GM23338 (cell line): ENCODE measurements around the gene SIGLEC9. TPM values are rescaled to one million over a fixed set of nuclear protein-coding genes. Genes with fewer than 3 reads are reported as not detected.

Experiments used
- ATAC-seq: fragments of 200-7000 bp; cut with Tn5 transposase; 3 replicates; pipeline ENCODE4 v1.9.1; 2020
- DNase-seq: peaks from one replicate; pipeline ENCODE4 v3.0.0-alpha.2; 2015; ENCODE audit warnings: low spot score
- H2AFZ ChIP-seq: fragments of 200-600 bp; sonication (generic); 2 replicates; pipeline ENCODE4 v1.8.0; 2016; ENCODE audit warnings: antibody characterized with exemption, mild to moderate bottlenecking, moderate library complexity
- H3F3A ChIP-seq: fragments of 200-600 bp; sonication (generic); replicated peaks from 2 replicates; pipeline ENCODE4 v1.8.0; 2017; ENCODE audit warnings: antibody characterized with exemption, mixed run types, low read depth
- H3K27ac ChIP-seq: fragments of 200-600 bp; sonication (generic); 2 replicates; pipeline ENCODE4 v1.6.1; 2016; ENCODE audit warnings: low read depth
- H3K27me3 ChIP-seq: fragments of 200-600 bp; sonication (generic); 2 replicates; pipeline ENCODE4 v1.8.0; 2016; ENCODE audit warnings: mild to moderate bottlenecking, mixed run types, moderate library complexity; ENCODE audit not compliant: insufficient read depth
- H3K36me3 ChIP-seq: fragments of 200-600 bp; sonication (generic); 2 replicates; pipeline ENCODE4 v1.8.0; 2016; ENCODE audit warnings: mild to moderate bottlenecking; ENCODE audit not compliant: insufficient read depth
- H3K4me1 ChIP-seq: fragments of 200-600 bp; sonication (generic); 2 replicates; pipeline ENCODE4 v1.8.0; 2016; ENCODE audit warnings: mild to moderate bottlenecking, moderate library complexity; ENCODE audit not compliant: insufficient read depth
- H3K4me2 ChIP-seq: fragments of 200-600 bp; sonication (generic); 2 replicates; pipeline ENCODE4 v1.7.1; 2017; ENCODE audit warnings: mixed run types
- H3K4me3 ChIP-seq: fragments of 200-600 bp; sonication (generic); 2 replicates; pipeline ENCODE4 v1.6.1; 2016; ENCODE audit warnings: mixed run types
- H3K79me2 ChIP-seq: fragments of 200-600 bp; sonication (generic); replicated peaks from 2 replicates; pipeline ENCODE4 v1.8.0; 2017; ENCODE audit warnings: mild to moderate bottlenecking; ENCODE audit not compliant: insufficient read depth
- H3K9me2 ChIP-seq: fragments of 200-600 bp; sonication (generic); 2 replicates; pipeline ENCODE4 v1.8.0; 2017; ENCODE audit not compliant: insufficient read depth
- H4K20me1 ChIP-seq: fragments of 200-600 bp; sonication (generic); replicated peaks from 2 replicates; pipeline ENCODE4 v1.8.0; 2017; ENCODE audit warnings: mild to moderate bottlenecking; ENCODE audit not compliant: insufficient read depth
- H3K27ac Mint-ChIP-seq: 2 replicates; pipeline ENCODE4 v1.8.0; 2020; ENCODE audit warnings: inconsistent platforms, mild to moderate bottlenecking, moderate library complexity, mixed read lengths
- H3K27me3 Mint-ChIP-seq: 3 replicates; pipeline ENCODE4 v1.8.0; 2022; ENCODE audit warnings: low read depth, mild to moderate bottlenecking, moderate library complexity, mixed read lengths, inconsistent platforms; ENCODE audit not compliant: insufficient read depth, poor library complexity
- H3K36me3 Mint-ChIP-seq: 3 replicates; pipeline ENCODE4 v1.8.0; 2021; ENCODE audit warnings: low read depth, mild to moderate bottlenecking, inconsistent platforms, moderate library complexity, mixed read lengths
- H3K4me1 Mint-ChIP-seq: 3 replicates; pipeline ENCODE4 v1.8.0; 2020; ENCODE audit warnings: mild to moderate bottlenecking, inconsistent platforms, mixed read lengths
- H3K4me3 Mint-ChIP-seq: 3 replicates; pipeline ENCODE4 v1.8.0; 2021; ENCODE audit warnings: moderate library complexity, mild to moderate bottlenecking, inconsistent platforms, mixed read lengths
- H3K9me3 Mint-ChIP-seq: 3 replicates; pipeline ENCODE4 v1.8.0; 2020; ENCODE audit warnings: moderate library complexity, mild to moderate bottlenecking, inconsistent platforms, mixed read lengths
- EZH2 ChIP-seq: fragments of 200-600 bp; sonication (generic); IDR thresholded peaks from one replicate; pipeline ENCODE4 v1.8.0; 2017; ENCODE audit warnings: antibody characterized with exemption, mild to moderate bottlenecking, low read depth; ENCODE audit not compliant: unreplicated experiment
- polyA plus RNA-seq: library from polyadenylated mRNA; unstranded; fragments of >200 nt; fragmentation: Nextera tagmentation; extraction: Ambion mirVana; gene quantifications from 2 replicates; pipeline ENCODE4 v1.2.1, GENCODE V29; 2016
- total RNA-seq: library from RNA; depleted of rRNA; stranded (reverse); fragments of >200 nt; shearing (Covaris generic); gene quantifications from 2 replicates; pipeline ENCODE4 v1.2.3, GENCODE V29; 2014
- TF ChIP-seq, protein P1 (sequence below): IDR thresholded peaks from one replicate; pipeline ENCODE4 v1.6.1; 2018; ENCODE audit warnings: antibody characterized with exemption; ENCODE audit not compliant: unreplicated experiment
- TF ChIP-seq, protein P2 (sequence below): fragments of 250-450 bp; sonication (Bioruptor Pico); IDR thresholded peaks from 2 replicates; pipeline ENCODE4 v1.5.0; 2020; ENCODE audit warnings: mild to moderate bottlenecking, moderate library complexity
- TF ChIP-seq, protein P3 (sequence below), 2 experiments: fragments of 200-600 bp in 1 of 2; sonication (generic) in 1 of 2; conservative IDR thresholded peaks; 2 replicates each; pipeline versions ENCODE4 v1.5.1 to v1.6.1; 2016 to 2017; ENCODE audit warnings: antibody characterized with exemption in 2 of 2, low read depth in 2 of 2, mild to moderate bottlenecking in 2 of 2, moderate library complexity in 1 of 2

The SIGLEC9 gene
- total and polyA plus RNA-seq, 2 experiments from 2014 or later, result not detected

DNA sequence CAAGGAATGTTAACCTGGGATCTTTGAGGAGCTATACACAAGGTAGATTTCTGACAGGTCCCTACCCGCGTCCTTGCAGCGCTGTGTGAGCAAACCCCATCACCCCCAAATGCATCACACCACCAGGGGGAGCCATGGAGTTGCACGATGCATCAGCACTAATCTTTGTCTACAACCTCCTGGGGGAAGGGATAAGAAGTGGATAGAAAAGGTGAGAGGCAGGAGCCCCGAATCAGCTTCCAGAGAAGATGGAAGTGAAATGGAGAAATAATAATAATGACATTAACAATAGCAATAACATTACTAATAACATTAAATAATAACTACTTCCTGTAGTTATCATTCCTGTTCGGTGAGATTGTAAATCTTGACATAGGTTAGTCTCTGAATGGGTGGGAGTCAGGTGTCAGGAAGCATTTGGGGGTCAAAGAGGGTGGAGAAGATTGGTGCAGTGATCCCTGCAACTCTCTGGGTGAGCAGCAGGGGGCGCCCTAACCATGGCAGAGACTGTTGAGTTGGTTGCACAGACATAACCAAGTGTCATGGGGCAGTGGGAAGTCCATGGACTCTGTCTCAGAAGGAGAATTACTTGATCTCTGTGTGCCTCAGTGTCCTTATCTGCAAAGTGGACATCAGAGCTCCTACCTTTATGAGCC is 33.9 kb downstream of the SIGLEC9 start:
- Mint-ChIP-seq H3K36me3 (no peaks in the 10 kb centered on the region), H3K27me3 (peaks cover 7% of the 10 kb centered on the region), H3K9me3 (no peaks in the 10 kb centered on the region; the same call in 2 of the 3 replicates), H3K27ac (peak overlapping the region; percentile 46), H3K4me1 (peaks cover 4% of the 10 kb centered on the region; the same call in 1 of the 3 replicates), H3K4me3 (no peak overlapping the region)
- H3K4me1 ChIP-seq, result no peaks in the 10 kb centered on the region
- no peaks in the 10 kb centered on the region for H3K9me2 ChIP-seq
- H2AFZ ChIP-seq, result peak overlapping the region; percentile 73; the same call in 1 of the 2 replicates
- no peak overlapping the region for H3K4me3 ChIP-seq
- H3K36me3 ChIP-seq, result no peaks in the 10 kb centered on the region
- peak; percentile 90 for ATAC-seq
- no peak overlapping the region for H3K27ac ChIP-seq
- no peaks in the 10 kb centered on the region for H3K79me2 ChIP-seq
- no peaks in the 10 kb centered on the region for H4K20me1 ChIP-seq
- no peak overlapping the region for H3K4me2 ChIP-seq
- DNase-seq, result peak; percentile 93
- no peaks in the 10 kb centered on the region for H3F3A ChIP-seq
- no peaks in the 10 kb centered on the region for H3K27me3 ChIP-seq
- TF ChIP-seq, protein P1, sequence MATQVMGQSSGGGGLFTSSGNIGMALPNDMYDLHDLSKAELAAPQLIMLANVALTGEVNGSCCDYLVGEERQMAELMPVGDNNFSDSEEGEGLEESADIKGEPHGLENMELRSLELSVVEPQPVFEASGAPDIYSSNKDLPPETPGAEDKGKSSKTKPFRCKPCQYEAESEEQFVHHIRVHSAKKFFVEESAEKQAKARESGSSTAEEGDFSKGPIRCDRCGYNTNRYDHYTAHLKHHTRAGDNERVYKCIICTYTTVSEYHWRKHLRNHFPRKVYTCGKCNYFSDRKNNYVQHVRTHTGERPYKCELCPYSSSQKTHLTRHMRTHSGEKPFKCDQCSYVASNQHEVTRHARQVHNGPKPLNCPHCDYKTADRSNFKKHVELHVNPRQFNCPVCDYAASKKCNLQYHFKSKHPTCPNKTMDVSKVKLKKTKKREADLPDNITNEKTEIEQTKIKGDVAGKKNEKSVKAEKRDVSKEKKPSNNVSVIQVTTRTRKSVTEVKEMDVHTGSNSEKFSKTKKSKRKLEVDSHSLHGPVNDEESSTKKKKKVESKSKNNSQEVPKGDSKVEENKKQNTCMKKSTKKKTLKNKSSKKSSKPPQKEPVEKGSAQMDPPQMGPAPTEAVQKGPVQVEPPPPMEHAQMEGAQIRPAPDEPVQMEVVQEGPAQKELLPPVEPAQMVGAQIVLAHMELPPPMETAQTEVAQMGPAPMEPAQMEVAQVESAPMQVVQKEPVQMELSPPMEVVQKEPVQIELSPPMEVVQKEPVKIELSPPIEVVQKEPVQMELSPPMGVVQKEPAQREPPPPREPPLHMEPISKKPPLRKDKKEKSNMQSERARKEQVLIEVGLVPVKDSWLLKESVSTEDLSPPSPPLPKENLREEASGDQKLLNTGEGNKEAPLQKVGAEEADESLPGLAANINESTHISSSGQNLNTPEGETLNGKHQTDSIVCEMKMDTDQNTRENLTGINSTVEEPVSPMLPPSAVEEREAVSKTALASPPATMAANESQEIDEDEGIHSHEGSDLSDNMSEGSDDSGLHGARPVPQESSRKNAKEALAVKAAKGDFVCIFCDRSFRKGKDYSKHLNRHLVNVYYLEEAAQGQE, result no peak
- TF ChIP-seq, protein P2, sequence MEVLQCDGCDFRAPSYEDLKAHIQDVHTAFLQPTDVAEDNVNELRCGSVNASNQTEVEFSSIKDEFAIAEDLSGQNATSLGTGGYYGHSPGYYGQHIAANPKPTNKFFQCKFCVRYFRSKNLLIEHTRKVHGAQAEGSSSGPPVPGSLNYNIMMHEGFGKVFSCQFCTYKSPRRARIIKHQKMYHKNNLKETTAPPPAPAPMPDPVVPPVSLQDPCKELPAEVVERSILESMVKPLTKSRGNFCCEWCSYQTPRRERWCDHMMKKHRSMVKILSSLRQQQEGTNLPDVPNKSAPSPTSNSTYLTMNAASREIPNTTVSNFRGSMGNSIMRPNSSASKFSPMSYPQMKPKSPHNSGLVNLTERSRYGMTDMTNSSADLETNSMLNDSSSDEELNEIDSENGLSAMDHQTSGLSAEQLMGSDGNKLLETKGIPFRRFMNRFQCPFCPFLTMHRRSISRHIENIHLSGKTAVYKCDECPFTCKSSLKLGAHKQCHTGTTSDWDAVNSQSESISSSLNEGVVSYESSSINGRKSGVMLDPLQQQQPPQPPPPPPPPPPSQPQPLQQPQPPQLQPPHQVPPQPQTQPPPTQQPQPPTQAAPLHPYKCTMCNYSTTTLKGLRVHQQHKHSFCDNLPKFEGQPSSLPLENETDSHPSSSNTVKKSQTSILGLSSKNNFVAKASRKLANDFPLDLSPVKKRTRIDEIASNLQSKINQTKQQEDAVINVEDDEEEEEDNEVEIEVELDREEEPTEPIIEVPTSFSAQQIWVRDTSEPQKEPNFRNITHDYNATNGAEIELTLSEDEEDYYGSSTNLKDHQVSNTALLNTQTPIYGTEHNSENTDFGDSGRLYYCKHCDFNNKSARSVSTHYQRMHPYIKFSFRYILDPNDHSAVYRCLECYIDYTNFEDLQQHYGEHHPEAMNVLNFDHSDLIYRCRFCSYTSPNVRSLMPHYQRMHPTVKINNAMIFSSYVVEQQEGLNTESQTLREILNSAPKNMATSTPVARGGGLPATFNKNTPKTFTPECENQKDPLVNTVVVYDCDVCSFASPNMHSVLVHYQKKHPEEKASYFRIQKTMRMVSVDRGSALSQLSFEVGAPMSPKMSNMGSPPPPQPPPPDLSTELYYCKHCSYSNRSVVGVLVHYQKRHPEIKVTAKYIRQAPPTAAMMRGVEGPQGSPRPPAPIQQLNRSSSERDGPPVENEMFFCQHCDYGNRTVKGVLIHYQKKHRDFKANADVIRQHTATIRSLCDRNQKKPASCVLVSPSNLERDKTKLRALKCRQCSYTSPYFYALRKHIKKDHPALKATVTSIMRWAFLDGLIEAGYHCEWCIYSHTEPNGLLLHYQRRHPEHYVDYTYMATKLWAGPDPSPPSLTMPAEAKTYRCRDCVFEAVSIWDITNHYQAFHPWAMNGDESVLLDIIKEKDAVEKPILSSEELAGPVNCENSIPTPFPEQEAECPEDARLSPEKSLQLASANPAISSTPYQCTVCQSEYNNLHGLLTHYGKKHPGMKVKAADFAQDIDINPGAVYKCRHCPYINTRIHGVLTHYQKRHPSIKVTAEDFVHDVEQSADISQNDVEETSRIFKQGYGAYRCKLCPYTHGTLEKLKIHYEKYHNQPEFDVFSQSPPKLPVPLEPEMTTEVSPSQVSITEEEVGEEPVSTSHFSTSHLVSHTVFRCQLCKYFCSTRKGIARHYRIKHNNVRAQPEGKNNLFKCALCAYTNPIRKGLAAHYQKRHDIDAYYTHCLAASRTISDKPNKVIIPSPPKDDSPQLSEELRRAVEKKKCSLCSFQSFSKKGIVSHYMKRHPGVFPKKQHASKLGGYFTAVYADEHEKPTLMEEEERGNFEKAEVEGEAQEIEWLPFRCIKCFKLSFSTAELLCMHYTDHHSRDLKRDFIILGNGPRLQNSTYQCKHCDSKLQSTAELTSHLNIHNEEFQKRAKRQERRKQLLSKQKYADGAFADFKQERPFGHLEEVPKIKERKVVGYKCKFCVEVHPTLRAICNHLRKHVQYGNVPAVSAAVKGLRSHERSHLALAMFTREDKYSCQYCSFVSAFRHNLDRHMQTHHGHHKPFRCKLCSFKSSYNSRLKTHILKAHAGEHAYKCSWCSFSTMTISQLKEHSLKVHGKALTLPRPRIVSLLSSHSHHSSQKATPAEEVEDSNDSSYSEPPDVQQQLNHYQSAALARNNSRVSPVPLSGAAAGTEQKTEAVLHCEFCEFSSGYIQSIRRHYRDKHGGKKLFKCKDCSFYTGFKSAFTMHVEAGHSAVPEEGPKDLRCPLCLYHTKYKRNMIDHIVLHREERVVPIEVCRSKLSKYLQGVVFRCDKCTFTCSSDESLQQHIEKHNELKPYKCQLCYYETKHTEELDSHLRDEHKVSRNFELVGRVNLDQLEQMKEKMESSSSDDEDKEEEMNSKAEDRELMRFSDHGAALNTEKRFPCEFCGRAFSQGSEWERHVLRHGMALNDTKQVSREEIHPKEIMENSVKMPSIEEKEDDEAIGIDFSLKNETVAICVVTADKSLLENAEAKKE, result no peak
- no peak for TF ChIP-seq EZH2
- TF ChIP-seq, protein P3, sequence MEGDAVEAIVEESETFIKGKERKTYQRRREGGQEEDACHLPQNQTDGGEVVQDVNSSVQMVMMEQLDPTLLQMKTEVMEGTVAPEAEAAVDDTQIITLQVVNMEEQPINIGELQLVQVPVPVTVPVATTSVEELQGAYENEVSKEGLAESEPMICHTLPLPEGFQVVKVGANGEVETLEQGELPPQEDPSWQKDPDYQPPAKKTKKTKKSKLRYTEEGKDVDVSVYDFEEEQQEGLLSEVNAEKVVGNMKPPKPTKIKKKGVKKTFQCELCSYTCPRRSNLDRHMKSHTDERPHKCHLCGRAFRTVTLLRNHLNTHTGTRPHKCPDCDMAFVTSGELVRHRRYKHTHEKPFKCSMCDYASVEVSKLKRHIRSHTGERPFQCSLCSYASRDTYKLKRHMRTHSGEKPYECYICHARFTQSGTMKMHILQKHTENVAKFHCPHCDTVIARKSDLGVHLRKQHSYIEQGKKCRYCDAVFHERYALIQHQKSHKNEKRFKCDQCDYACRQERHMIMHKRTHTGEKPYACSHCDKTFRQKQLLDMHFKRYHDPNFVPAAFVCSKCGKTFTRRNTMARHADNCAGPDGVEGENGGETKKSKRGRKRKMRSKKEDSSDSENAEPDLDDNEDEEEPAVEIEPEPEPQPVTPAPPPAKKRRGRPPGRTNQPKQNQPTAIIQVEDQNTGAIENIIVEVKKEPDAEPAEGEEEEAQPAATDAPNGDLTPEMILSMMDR (conservative IDR thresholded peaks at IDR 0.05; ENCODE audit: low read depth in 2 of 2), result peak; percentile 96 to 97
